ENCODE results near the gene XPO6. TPM values are rescaled to one million over a fixed set of nuclear protein-coding genes. Genes with fewer than 3 reads are reported as not detected.

XPO6 gene
- total and polyA plus RNA-seq, 7 experiments from 2014 or later = 89.5 to 437 (median 371) TPM

DNA sequence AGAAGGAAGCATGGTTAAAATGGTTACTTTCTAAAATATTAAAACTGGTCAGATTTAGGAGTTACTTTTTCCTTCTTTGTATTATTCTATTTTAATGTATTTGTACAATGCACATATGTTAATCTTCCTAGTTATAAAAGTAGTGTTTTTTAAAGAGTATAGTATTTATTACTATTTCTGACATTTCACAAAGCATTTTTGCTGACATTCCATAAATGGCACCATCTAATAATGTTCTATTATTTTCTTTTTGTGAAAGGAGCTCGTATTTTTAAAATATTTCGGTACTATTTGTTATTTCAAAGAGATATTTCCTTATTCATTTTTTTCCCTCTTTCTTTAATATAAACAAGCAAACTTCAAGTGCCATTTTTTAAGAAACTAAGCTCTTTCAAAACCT is 100.8 kb downstream of the XPO6 start:
- peaks cover 14 to 32% (median 21%) of the 10 kb centered on the region in 7 donors for H3K4me1 Mint-ChIP-seq
- ChIA-PET POLR2A (interaction anchor here (0.6 to 0.7 kb wide), 2 partner anchors 57 to 75 kb away, joined by 3 read pairs; no protein-coding TSS in a partner anchor), CTCF (no interaction called here)
- H3K36me3 ChIP-seq (ENCODE audit: control insufficient read depth in 2 of 3, insufficient read depth in 3 of 3, low read length in 3 of 3) = peaks cover 36 to 93% (median 58%) of the 10 kb centered on the region in 3 experiments
- H3K9me3 Mint-ChIP-seq = no peaks in the 10 kb centered on the region
- ATAC-seq = no peak
- no peaks in the 10 kb centered on the region for H3K4me1 ChIP-seq (ENCODE audit: control insufficient read depth in 2 of 2, insufficient read depth in 2 of 2, low read length in 2 of 2)
- DNase-seq = no peak
- intact Hi-C loops (cut with micrococcal nuclease) = no loop called here
- no peak overlapping the region for H3K4me3 ChIP-seq (ENCODE audit: low read length)
- no peaks in the 10 kb centered on the region for H3K27me3 ChIP-seq (ENCODE audit: control insufficient read depth in 2 of 2, insufficient read depth in 2 of 2, low read length in 2 of 2)
- no peak overlapping the region for H3K27ac ChIP-seq (ENCODE audit: low read depth, low read length)
- peak overlapping the region in 7 of 9 donors; percentile 14 to 84 (median 66) for H3K27ac Mint-ChIP-seq
- H3K9me3 ChIP-seq (ENCODE audit: control insufficient read depth in 2 of 3, low read length in 3 of 3) = no peaks in the 10 kb centered on the region
- H3K4me3 Mint-ChIP-seq = no peak overlapping the region
- peaks cover 23 to 69% (median 35%) of the 10 kb centered on the region in 5 donors for H3K36me3 Mint-ChIP-seq
- no peaks in the 10 kb centered on the region for H3K27me3 Mint-ChIP-seq

DNA sequence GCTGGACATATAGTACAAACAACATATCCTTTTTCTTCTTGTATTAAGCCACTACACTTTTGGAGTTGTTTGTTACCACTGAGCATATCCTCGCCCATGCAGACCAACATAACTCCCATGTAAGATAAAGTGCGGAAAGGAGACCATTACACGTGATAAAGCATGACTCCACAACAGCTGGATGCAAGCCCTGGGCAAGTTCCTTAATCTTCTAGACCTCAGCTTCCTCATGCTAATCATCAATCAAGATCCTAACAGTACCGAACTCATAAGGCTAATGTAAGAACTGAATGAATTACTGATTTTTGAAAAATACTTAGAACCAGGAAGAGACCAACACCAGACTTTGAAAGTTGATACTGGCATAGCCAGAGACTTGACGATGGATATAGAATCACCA is 101.3 kb downstream of the XPO6 start:
- ChIA-PET CTCF (no interaction called here), POLR2A (no interaction called here)
- ATAC-seq (peak; percentile 80), DNase-seq (no peak)
- Histone ChIP-seq H3K27ac (ENCODE audit: low read depth, low read length) (no peak overlapping the region), H3K9me3 (ENCODE audit: control insufficient read depth in 2 of 3, low read length in 3 of 3) (no peaks in the 10 kb centered on the region), H3K4me3 (ENCODE audit: low read length) (no peak overlapping the region), H3K27me3 (ENCODE audit: control insufficient read depth in 2 of 2, insufficient read depth in 2 of 2, low read length in 2 of 2) (no peaks in the 10 kb centered on the region), H3K36me3 (ENCODE audit: control insufficient read depth in 2 of 3, insufficient read depth in 3 of 3, low read length in 3 of 3) (peaks cover 37 to 93% (median 59%) of the 10 kb centered on the region in 3 experiments), H3K4me1 (ENCODE audit: control insufficient read depth in 2 of 2, insufficient read depth in 2 of 2, low read length in 2 of 2) (no peaks in the 10 kb centered on the region)
- peaks cover 14 to 32% (median 21%) of the 10 kb centered on the region in 7 donors for H3K4me1 Mint-ChIP-seq
- no peak overlapping the region for H3K4me3 Mint-ChIP-seq
- no peaks in the 10 kb centered on the region for H3K9me3 Mint-ChIP-seq
- intact Hi-C loops (cut with micrococcal nuclease) = no loop called here
- peak overlapping the region; percentile 0 to 84 (median 66) for H3K27ac Mint-ChIP-seq
- peaks cover 23 to 70% (median 35%) of the 10 kb centered on the region in 5 donors for H3K36me3 Mint-ChIP-seq
- no peaks in the 10 kb centered on the region for H3K27me3 Mint-ChIP-seq

- CTCF ChIA-PET = interaction anchor here (0.7 kb wide), 1 partner anchor 588 kb away, joined by 3 read pairs; no protein-coding TSS in a partner anchor
- intact Hi-C loops (cut with micrococcal nuclease) = no loop called here
- no peaks in the 10 kb centered on the region for H3K9me3 ChIP-seq (ENCODE audit: control insufficient read depth in 2 of 3, low read length in 3 of 3)
- H3K4me3 ChIP-seq (ENCODE audit: low read length) = no peak overlapping the region
- H3K36me3 ChIP-seq (ENCODE audit: control insufficient read depth in 2 of 3, insufficient read depth in 3 of 3, low read length in 3 of 3) = peaks cover 39 to 93% (median 59%) of the 10 kb centered on the region in 3 experiments
- ATAC-seq = peak; percentile 67
- Mint-ChIP-seq H3K4me1 (peaks cover 12 to 32% (median 21%) of the 10 kb centered on the region in 7 donors), H3K36me3 (peaks cover 21 to 73% (median 33%) of the 10 kb centered on the region in 5 donors), H3K27ac (peak overlapping the region; percentile 0 to 84 (median 66)), H3K27me3 (no peaks in the 10 kb centered on the region), H3K9me3 (no peaks in the 10 kb centered on the region), H3K4me3 (peak overlapping the region in 1 of 10 donors; percentile 26)
- H3K27ac ChIP-seq (ENCODE audit: low read depth, low read length) = no peak overlapping the region
- POLR2A ChIA-PET = no interaction called here
- no peak for DNase-seq
- H3K4me1 ChIP-seq (ENCODE audit: control insufficient read depth in 2 of 2, insufficient read depth in 2 of 2, low read length in 2 of 2) = no peaks in the 10 kb centered on the region
- H3K27me3 ChIP-seq (ENCODE audit: control insufficient read depth in 2 of 2, insufficient read depth in 2 of 2, low read length in 2 of 2) = no peaks in the 10 kb centered on the region
Measured at GRCh38 chr16:28110074-28110473, 101.7 kb downstream of the XPO6 start.

- Mint-ChIP-seq H3K4me3 (no peak overlapping the region), H3K4me1 (peaks cover 9 to 27% (median 21%) of the 10 kb centered on the region in 7 donors), H3K9me3 (no peaks in the 10 kb centered on the region), H3K36me3 (peaks cover 20 to 77% (median 31%) of the 10 kb centered on the region in 5 donors), H3K27me3 (no peaks in the 10 kb centered on the region), H3K27ac (peak overlapping the region in 7 of 9 donors; percentile 0 to 88 (median 49))
- H3K27ac ChIP-seq (ENCODE audit: low read depth, low read length) = no peak overlapping the region
- H3K9me3 ChIP-seq (ENCODE audit: control insufficient read depth in 2 of 3, low read length in 3 of 3) = no peaks in the 10 kb centered on the region
- no peak overlapping the region for H3K4me3 ChIP-seq (ENCODE audit: low read length)
- ATAC-seq (no peak), DNase-seq (no peak)
- ChIA-PET POLR2A (no interaction called here), CTCF (no interaction called here)
- H3K27me3 ChIP-seq (ENCODE audit: control insufficient read depth in 2 of 2, insufficient read depth in 2 of 2, low read length in 2 of 2) = no peaks in the 10 kb centered on the region
- no peaks in the 10 kb centered on the region for H3K4me1 ChIP-seq (ENCODE audit: control insufficient read depth in 2 of 2, insufficient read depth in 2 of 2, low read length in 2 of 2)
- intact Hi-C loops (cut with micrococcal nuclease) = no loop called here
- H3K36me3 ChIP-seq (ENCODE audit: control insufficient read depth in 2 of 3, insufficient read depth in 3 of 3, low read length in 3 of 3) = peaks cover 41 to 94% (median 61%) of the 10 kb centered on the region in 3 experiments
Measured at GRCh38 chr16:28108590-28109247, 103.0 kb downstream of the XPO6 start.

- Mint-ChIP-seq H3K9me3 (peaks cover 0 to 2% (median 0%) of the 10 kb centered on the region in 11 donors), H3K27me3 (no peaks in the 10 kb centered on the region), H3K4me1 (peaks cover 7 to 21% (median 16%) of the 10 kb centered on the region in 7 donors), H3K36me3 (peaks cover 21 to 80% (median 34%) of the 10 kb centered on the region in 5 donors), H3K27ac (peak overlapping the region in 1 of 9 donors; percentile 88), H3K4me3 (no peak overlapping the region)
- H3K4me3 ChIP-seq (ENCODE audit: low read length) = no peak overlapping the region
- no peaks in the 10 kb centered on the region for H3K27me3 ChIP-seq (ENCODE audit: control insufficient read depth in 2 of 2, insufficient read depth in 2 of 2, low read length in 2 of 2)
- DNase-seq (no peak), ATAC-seq (no peak)
- no peak overlapping the region for H3K27ac ChIP-seq (ENCODE audit: low read depth, low read length)
- peaks cover 47 to 96% (median 58%) of the 10 kb centered on the region in 3 experiments for H3K36me3 ChIP-seq (ENCODE audit: control insufficient read depth in 2 of 3, insufficient read depth in 3 of 3, low read length in 3 of 3)
- CTCF ChIA-PET = no interaction called here
- H3K9me3 ChIP-seq (ENCODE audit: control insufficient read depth in 2 of 3, low read length in 3 of 3) = no peaks in the 10 kb centered on the region
- no peaks in the 10 kb centered on the region for H3K4me1 ChIP-seq (ENCODE audit: control insufficient read depth in 2 of 2, insufficient read depth in 2 of 2, low read length in 2 of 2)
- intact Hi-C loops (cut with micrococcal nuclease) = no loop called here
- POLR2A ChIA-PET = no interaction called here
Measured at GRCh38 chr16:28107232-28107631, 104.5 kb downstream of the XPO6 start.

DNA sequence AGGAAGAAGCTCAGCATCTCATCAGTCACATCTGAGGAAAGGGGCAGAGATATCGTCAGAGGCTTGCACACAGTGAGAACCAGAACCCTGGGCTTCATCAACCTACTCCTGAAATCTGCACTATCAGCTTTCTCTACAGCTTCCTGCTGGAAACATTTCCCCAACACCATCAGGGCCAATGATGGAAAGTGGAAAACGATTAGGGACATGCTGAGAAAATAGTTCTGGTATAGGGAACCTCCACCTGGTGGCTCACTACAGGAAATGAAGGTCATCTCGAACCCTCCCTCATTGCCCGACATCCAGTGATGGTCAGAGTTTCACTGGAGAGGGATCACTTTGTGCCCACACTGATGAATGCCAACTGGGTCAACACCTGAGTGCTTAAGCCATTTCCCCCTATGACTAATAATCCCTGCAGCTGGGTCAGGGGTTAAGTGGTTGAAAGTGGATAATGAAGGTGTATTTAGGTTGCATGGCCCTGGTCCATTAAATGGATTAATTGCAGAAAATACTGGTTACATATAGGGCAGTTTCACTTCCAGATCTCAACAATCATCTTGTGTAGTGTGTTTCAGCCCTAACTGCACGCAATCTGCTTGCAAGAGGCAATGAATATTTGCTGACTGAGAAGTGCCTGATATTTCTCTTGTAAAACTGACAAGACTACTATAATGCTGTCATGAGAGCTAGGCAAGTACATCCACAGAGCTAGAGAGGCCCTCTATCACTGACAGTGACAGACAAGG is 105.1 kb downstream of the XPO6 start:
- Mint-ChIP-seq H3K27ac (peak overlapping the region in 4 of 9 donors; percentile 54 to 75 (median 61)), H3K27me3 (no peaks in the 10 kb centered on the region), H3K4me3 (no peak overlapping the region), H3K9me3 (peaks cover 0 to 2% (median 0%) of the 10 kb centered on the region in 11 donors), H3K36me3 (peaks cover 20 to 83% (median 34%) of the 10 kb centered on the region in 5 donors), H3K4me1 (peaks cover 7 to 21% (median 16%) of the 10 kb centered on the region in 7 donors)
- no peak for DNase-seq
- intact Hi-C loops (cut with micrococcal nuclease) = no loop called here
- no peak for ATAC-seq
- H3K4me1 ChIP-seq (ENCODE audit: control insufficient read depth in 2 of 2, insufficient read depth in 2 of 2, low read length in 2 of 2) = no peaks in the 10 kb centered on the region
- no peaks in the 10 kb centered on the region for H3K27me3 ChIP-seq (ENCODE audit: control insufficient read depth in 2 of 2, insufficient read depth in 2 of 2, low read length in 2 of 2)
- no peak overlapping the region for H3K4me3 ChIP-seq (ENCODE audit: low read length)
- H3K27ac ChIP-seq (ENCODE audit: low read depth, low read length) = no peak overlapping the region
- ChIA-PET CTCF (interaction anchor here (0.6 kb wide), 1 partner anchor 638 kb away, joined by 3 read pairs; no protein-coding TSS in a partner anchor), POLR2A (no interaction called here)
- no peaks in the 10 kb centered on the region for H3K9me3 ChIP-seq (ENCODE audit: control insufficient read depth in 2 of 3, low read length in 3 of 3)
- H3K36me3 ChIP-seq (ENCODE audit: control insufficient read depth in 2 of 3, insufficient read depth in 3 of 3, low read length in 3 of 3) = peaks cover 50 to 96% (median 59%) of the 10 kb centered on the region in 3 experiments

Measured in naive thymus-derived CD4-positive, alpha-beta T cell (primary cell).